HG02840 (cell line): ENCODE measurements around the gene CDK13.
"Not testable (repeated sequence)": the region's sequence is repeated elsewhere in the genome, so short reads cannot be mapped to it uniquely, and the experiment has no call there.

Experiments
- ATAC-seq: cut with Tn5 transposase; IDR thresholded peaks from one replicate; pipeline ENCODE4 v1.9.1; 2021; ENCODE audit warnings: mild to moderate bottlenecking, moderate library complexity, moderate number of reproducible peaks; ENCODE audit not compliant: unreplicated experiment, low FRiP score

The CDK13 gene

DNA sequence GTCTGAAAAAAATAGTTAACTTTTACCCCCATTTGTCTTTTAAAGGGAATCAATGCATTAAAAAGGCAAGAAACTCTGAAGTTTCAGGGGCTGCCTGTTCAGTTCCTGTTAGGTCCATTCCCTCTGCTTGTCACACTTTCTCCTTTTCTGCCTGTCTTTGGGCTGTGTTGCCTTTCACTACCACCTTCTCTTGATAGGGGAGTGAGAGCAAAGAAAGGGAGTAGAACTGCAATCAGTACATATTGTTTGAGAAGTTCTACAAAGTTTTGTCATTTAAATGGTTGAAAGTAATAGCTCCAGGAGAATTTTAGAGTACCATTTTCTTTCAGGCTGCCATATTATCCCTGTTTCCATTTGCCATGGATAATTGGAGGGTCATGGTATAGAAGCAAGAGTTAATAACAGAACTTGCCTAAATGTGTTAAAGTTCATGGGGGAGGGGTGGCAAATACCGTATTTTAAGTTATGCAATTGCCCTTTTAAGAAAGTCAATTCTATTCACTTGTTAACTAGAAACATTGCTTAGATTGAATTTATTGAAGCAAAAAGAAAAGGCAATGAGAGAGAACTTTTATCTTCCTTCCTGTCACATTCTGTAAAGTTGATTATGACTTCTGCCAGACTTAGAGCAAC lies 145.8 kb downstream of the CDK13 start:
- ATAC-seq: no peak

DNA sequence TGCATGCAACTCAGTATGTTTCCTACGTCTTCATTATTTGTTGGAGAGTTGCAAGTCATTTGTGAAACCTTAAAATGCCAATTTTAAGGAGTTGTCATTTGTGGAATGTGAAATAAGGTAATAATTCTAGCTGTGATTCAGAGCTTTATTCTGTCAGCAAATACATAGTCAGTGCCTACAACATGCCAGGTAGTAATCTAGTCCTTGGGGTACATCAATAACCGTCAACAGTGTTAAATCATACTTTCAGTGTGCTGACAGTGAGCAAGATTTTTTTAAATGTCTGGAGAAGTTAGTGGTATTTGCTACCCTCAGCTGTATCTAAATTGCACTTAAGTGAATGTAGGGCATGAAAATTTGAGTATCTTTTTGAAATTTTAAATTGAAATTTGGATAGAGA lies 147.7 kb downstream of the CDK13 start:
- no peak for ATAC-seq

DNA sequence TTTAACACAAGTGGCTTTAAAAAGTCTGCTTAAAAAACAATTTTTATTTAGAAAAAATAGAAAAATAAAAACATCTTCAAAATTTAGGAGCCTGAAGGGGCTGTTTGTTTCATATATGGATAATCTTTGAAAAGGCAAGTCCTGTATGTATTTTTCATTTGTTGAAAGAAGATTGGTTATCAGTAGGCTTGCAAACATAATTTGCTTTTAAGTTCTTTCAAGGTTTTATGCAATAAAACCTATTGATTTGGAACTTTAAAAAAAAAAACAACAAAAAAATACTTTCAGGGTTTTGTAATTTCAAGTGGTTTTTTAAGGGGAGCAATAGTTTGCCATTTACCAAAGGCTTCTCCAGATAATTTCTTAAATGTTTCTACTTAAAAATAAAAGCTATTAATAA lies 148.8 kb downstream of the CDK13 start:
- no peak for ATAC-seq

DNA sequence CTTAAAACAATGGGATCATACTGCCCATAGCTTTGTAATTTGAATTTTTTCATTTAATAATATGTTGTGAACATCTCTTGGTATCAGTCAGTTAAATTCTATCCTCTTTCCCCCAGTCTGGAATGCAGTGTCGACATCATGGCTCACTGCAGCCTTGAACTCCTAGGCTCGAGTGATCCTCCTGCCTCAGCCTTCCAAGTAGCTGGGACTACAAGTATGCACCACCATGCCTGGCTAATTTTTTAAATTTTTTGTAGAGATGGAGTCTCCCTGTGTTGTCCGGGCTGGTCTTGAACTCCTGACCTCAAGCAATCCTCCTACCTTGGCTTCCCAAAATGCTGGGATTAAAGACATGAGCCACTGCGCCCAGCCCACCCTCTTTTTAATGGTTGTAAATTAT lies 149.8 kb downstream of the CDK13 start:
- no peak for ATAC-seq

DNA sequence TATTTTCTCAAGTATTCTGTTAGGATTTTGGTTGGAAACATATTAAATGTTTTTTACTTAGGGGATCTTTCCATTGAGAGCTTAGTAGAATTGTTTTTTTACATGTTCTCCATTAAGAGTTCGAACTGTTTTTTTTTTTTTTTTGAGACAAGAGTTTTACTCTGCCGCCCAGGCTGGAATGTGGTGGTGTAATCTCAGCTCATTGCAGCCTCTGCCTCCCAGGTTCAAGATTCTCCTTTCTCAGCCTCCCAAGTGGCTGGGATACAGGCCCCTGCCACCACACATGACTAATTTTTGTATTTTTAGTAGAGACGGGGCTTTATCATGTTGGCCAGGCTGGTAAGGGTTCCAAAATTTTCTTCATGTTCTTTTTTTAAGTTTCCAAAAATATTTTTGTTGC lies 151.1 kb downstream of the CDK13 start:
- no peak for ATAC-seq

DNA sequence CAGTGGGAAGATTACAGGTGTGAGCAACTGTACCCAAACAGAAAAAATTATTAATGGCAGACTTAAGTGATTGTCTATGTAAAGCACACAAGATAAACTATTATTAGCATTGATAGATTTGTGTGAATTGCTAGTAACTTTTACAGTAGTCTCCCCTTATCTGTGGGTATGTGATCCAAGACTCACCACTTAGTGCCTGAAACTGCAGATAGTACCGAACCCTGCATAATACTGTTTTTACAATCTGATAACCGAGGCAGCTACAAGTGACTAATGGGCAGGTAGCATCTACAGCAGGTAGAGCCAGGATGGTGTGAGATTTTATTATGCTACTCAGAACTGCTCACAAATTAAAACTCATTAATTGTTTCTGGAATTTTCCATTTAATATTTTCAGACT lies 152.8 kb downstream of the CDK13 start:
- ATAC-seq: no peak

DNA sequence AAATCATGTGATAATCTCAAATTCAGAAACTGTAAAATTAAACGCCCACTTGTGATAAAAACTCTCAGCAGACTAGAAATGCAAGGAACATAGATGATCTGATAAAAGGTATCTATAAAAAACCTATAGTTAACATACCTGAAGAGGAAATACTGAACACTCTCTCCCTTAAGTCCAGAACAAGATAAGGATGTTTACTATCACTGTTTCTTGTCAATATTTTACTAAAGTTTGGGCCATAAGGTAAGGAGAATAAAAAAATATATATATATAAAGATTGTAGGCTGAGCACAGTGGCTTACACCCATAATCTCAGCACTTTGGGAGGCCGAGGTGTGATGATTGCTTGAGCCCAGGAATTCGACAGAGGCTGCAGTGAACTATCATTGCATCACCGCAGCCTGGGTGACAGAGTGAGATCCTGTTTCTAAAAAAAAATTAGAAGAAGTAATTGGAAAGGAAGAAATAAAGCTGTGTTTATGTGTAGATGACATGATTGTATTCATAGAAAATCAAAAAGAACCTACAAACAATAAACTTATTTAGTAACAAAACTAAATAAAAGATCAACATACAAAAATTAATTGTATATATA lies 155.9 kb downstream of the CDK13 start:
- no peak for ATAC-seq

DNA sequence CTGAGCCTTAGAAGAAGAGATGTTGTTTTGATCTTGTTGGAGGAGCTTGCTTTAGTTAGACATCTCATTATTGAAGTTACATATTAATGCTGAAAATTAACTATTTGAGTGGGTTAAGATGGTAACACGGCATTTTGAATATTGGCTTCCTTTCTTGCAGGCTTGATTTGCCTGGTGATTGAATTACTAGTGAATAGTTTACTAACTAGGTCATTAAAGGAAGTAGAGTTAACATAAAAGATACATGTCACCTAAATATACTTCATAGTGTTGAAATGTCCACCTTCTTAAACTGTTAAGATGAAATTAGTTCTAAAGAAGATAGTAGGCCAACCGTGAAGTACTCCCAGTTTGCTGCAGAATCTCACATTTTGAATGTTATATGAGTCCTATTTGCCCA lies 165.9 kb downstream of the CDK13 start:
- no peak for ATAC-seq

DNA sequence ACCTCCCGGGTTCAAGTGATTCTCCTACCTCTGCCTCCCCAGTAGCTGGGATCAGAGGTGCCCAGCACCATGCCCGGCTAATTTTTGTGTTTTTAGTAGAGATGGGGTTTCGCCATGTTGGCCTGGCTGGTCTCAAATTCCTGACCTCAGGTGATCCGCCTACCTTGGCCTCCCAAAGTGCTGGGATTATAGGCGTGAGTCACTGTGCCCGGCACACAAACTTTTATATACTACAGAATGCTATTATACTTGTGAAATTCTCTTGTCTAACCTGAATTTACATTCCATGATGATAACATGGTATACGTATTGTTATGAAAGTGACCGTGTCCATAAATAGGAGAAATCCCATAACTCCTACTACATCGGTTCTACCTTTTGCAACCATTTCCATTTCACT lies 167.1 kb downstream of the CDK13 start:
- ATAC-seq: not testable (repeated sequence)

DNA sequence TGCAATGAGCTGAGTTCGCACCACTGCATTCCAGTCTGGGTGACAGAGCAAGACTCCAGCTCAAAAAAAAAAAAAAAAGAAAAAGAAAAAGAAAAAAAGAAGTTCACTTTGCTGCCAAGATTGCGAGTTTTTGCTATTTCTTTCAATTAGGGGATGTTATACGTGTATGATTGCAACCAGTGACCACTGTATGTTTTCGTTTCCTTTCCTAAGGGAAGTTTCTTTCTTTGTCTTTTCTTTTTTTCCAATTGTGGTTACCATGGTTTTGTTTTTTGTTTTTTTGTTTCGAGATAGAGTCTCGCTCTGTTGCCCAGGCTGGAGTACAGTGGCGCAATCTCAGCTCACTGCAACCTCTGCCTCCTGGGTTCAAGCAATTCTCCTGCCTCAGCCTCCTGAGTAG lies 168.1 kb downstream of the CDK13 start:
- not testable (repeated sequence) for ATAC-seq

DNA sequence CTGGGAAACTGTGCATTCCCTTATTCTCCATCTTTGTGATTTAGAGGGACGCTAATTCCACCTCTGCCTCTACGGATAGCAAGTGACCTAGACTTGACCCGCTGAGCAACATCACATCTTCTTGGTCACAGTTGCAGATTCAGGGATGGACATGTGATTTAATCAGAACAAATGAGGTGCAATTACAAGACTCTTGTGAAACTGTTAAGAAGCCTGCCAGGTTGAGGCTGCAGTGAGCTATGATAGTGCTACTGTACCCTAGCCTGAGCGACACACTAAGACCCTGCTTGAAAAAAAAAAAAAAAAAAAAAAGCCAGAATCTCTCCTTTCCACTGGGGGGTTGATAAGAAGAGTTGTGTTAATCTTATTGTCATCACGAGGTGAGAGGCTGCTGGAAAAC lies 170.0 kb downstream of the CDK13 start:
- no peak for ATAC-seq

DNA sequence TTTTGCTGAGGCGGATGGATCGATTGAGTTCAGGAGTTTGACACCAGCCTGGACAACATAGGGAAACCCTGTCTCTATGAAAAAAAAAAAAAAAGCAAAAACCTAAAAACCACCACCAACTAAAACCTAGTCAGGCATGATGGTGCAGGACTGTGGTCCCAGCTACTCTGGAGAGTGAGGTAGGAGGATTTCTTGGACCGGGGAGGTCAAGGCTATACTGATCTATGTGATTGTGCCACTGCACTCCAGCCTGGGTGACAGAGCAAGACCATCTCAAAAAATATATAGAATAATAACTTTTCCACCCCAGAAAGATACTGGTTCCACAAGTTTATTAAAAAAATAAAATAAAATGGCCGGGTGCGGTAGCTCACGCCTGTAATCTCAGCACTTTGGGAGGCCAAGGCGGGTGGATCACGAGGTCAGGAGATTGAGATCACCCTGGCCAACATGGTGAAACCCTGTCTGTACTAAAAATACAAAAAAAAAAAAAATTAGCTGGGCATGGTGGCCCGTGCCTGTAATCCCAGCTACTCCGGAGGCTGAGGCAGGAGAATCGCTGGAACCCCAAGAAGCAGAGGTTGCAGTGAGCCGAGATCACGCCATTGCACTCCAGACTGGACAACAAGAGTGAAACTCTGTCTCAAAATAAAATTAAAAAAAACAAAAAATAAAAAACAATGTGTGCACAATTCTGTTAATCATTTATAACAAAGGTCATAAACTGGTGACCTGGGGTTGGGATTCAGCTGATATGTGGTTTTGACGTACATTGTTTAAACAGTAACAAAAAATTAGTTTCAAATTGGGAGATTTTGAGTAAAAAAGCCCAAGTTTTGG lies 172.3 kb downstream of the CDK13 start:
- not testable (repeated sequence) for ATAC-seq

DNA sequence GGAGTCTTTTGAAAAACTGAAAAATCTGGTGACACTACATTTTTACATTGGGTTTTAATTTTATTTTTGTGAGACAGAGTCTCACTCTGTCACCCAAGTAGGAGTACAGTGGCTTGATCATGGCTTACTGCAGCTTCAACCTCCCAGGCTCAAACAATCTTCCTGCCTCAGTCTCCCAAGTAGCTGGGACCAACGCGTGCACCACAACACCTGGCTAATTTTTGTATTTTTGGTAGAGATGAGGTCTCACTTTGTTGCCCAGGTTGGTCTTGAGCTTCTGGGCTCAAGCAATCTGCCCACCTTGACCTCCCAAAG lies 172.8 kb downstream of the CDK13 start:
- ATAC-seq: no peak

DNA sequence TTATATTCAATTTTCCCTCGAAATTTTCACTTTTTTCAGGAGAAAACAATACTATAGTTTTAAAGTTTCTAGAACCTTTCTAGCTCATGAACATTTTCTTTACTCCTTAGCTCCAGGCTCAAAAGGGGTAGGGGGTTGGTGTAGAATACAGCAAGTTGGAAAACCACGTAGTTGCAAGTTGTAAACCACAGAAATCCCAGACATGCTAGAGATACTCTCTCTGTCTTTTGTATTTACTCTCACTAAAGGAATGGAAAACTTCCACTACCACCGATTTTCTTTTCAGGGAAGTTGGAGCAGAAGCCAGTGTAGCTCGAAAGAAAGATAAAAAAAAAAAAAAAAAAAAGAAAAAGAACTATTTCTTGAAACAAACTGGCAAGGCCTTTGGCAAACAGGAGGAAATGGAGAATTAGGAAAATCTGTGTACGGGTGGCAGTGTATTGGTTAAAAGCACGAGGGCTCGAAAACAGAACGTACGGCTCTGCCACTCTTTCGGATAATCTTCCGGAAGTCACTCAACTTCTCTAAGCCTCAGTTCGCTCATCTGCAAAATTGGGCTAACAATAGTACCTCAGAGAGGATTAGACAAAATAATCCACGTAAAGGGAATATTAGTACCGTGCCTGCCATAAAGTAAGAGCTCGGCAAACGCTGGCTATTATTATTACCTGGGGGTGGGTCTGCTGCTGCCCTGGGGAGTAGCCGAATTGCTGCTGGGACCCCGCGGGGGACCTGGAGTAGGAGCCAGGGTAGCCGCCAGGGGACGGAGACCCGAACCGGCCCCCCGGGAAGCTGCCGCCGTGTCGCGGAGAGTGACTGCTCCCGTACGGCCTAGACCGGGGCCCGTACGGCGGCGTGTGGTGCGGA lies 183.7 kb downstream of the CDK13 start:
- no peak for ATAC-seq

DNA sequence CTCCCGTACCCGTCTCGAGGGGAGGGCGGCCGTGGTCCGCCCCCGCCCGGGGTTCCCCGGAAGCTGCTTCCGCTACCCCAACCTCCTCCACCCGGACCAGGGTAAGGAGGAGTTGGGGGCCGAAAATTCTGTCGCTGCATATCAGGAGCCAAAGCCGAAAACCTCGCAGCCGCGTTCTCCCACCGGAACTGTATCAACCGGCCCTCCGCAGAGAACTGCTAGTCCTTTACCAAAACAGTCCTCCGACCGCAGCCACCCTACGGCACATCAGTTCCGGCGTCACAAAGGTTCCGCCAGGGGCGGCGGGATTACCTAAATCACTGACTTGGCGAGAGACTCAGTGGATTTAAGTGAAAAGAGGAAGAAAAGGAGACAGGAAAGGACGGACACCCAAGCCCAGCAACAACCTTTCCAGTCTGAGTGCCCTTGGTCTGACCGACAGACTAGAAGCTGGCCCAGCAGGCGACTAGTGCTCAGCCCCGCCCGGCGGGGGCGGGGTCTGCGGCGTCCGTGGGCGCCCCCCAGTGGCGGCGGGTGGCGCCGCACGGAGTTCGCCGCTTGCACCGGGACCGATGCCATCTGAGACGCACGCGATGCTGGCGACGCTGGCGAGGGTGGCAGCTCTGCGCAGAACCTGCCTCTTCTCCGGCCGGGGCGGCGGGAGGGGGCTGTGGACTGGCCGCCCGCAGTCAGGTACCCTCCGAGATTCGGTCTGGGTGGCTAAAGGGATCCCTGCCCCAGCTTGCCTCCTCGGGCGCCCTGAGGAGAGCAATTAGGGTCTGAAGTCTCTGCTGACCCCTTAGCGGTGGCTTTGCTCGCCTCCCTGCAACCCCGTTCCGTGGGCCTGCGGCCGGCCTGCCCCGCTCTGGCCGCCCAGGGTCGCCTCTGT lies 184.6 kb downstream of the CDK13 start, which contains the start of the genes MPLKIP and SUGCT:
MPLKIP (minus strand) TSS at position 195 of the 889 bp plus-strand sequence; CDS start at position 140, 55 bp downstream.
SUGCT (plus strand) TSS at position 578 of the 889 bp plus-strand sequence.
- peak; percentile 89 for ATAC-seq

DNA sequence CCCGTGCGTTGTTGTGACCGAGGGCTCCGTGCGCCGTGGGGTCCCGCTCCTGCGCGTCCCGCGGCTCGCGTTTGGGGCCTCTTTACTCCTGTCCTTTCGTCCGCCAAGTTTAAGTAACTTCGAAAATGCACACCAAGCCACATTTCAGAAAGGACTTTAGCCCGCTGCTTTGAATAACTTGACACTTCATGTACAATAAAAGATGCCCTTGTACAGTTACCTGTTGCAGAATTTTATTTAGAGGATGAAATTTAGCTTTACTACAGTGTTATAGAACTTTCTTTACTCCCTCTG lies 185.2 kb downstream of the CDK13 start:
- ATAC-seq: no peak

DNA sequence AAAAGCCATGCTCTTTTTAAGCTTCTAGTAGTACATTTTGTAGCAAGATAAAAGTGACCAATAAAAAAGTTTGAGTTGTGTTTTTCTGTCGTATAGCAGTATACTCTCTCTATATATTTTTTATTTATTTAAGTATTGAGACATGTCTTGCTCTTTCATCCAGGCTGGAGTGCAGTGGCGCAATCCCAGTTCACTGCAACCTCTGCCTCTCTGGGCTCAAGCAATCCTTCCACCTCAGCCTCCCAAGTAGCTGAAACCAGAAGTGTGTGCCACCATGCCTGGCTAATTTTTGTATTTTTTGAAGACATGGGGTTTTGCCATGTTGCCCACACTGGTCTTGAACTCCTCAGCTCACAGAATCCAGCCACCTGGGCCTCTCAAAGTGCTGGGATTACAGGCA lies 187.5 kb downstream of the CDK13 start:
- ATAC-seq: no peak

DNA sequence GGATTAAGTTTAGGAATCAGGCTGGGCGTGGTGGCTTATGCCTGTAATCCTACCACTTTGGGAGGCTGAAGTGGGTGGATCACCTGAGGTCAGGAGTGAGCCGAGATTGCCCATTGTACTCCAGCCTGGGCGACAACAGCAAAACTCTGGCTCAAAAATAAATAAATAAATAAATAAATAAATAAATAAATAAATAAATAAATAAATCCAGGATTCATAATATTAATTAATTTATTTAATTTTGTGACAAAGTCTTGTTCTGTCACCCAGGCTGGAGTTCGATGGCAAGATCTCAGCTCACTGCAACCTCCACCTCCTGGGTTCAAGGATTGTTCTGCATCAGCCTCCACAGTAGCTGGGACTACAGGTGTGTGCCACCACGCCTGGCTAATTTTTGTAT lies 188.9 kb downstream of the CDK13 start:
- ATAC-seq: no peak

DNA sequence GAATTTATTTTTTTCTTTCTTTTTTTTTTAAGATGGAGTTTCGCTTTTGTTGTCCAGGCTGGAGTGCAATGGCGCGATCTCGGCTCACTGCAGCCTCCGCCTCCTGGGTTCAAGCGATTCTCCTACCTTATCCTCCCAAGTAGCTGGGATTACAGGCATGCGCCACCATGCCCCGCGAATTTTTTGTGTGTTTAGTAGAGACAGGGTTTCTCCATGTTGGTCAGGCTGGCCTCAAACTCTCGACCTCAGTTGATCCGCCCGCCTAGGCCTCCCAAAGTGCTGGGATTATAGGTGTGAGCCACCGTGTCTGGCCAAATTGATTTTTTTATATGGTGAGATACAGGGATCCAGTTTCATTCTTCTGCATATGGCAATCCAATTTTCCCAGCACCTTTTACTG lies 189.8 kb downstream of the CDK13 start:
- not testable (repeated sequence) for ATAC-seq

DNA sequence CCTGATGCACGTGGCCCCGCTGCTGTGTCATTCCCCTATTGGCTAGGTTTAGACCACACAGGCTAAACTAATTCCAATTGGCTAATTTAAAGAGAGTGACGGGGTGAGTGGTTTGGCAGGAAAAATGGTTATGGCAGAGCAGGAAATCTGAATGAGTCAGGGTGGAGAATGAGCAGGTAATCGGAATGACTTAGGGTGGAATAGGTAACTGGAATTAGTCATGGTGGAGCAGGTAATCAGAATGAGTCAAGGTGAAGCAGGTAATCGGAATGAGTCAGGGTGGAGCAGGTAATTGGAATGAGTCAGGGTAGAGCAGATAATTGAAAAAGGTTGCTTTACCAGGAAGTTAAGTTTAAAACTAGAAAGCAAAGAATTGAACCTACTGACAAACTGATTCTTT lies 191.9 kb downstream of the CDK13 start:
- ATAC-seq: not testable (repeated sequence)
